Cardiac fibroblast (primary cell): Measurements from ENCODE around the gene KRTAP4-12.
"Not testable (repeated sequence)": the region's sequence is repeated elsewhere in the genome, so short reads cannot be mapped to it uniquely, and the experiment has no call there.

Experiments
- DNase-seq, 2 donors: peaks; one replicate each; pipeline versions ENCODE4 v3.0.0 to v3.0.0-alpha.2; 2010; ENCODE audit warnings: low read depth in 2 of 2
- H3K4me3 ChIP-seq, 2 donors: replicated peaks in 1 of 2; 1 replicate in 1 of 2; 2 replicates in 1 of 2; pipeline ENCODE4 v1.5.1; 2011; ENCODE audit warnings: low read depth in 2 of 2, low read length in 2 of 2, mild to moderate bottlenecking in 2 of 2, moderate library complexity in 1 of 2
- CTCF ChIP-seq: IDR thresholded peaks from one replicate; pipeline ENCODE4 v1.5.1; 2011; ENCODE audit warnings: low read depth, mild to moderate bottlenecking, low read length, inconsistent platforms

Gene KRTAP4-12

DNA sequence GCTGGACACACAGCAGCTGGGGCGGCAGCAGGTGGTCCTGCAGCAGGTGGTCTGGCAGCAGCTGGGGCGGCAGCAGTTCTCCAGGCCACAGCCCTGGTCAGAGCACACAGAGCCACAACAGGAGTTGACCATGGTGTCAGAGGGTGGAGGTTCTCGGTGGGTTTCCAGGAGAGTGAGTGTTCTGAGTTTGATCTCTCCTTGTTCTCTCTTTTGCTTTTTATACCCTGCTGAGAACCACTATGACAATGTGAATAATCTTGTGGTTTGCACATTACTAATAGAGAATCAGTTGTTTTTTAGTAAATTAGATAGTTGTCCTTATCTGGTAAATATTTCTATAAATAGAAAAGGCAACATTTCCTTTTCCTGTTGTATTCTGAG is at the start of gene KRTAP4-12:
Gene KRTAP4-12 (minus strand): TSS at position 192 of the 381 bp plus-strand sequence. CDS start 60 bp downstream, at position 132.
- not testable (repeated sequence) for DNase-seq

DNA sequence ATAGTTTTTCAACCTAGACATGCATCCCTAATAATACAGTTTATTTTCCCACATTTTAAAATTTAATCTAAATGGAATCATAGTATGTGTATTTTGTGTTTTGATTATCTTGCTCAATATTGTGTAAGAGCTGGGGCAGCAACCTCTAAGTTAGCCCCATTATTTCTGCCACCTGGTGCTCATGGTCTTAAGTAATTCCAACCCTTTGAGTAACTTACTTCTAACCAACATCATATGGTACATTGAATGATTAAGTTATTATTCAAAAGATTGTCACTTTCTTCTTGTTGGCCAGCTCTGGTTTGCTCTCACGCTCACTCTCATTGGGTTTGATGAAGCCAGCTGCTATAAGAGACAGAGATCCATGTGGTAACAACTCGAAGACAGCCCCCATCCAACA is 47.9 kb upstream of the KRTAP4-12 start:
- no peak for TF ChIP-seq CTCF
- DNase-seq: peak in 1 of 2 donors; percentile 13
- H3K4me3 ChIP-seq: no peak overlapping the region

More for the DNA sequence above, at the start of gene KRTAP4-12:
- H3K4me3 ChIP-seq: not testable (repeated sequence)

- TF ChIP-seq CTCF: no peak
- H3K4me3 ChIP-seq: no peak within 1 kb of the TSS
- DNase-seq: no peak
Observed at GRCh38 chr17:41168121-41168520, 44.1 kb upstream of the KRTAP4-12 start, which contains the start of gene KRTAP4-3. Gene KRTAP4-3, minus strand, starts transcription at chr17:41168221. Its CDS starts 49 bp downstream, at chr17:41168172.

- no peak for TF ChIP-seq CTCF
- no peak for DNase-seq
- no peak overlapping the region for H3K4me3 ChIP-seq
Observed at GRCh38 chr17:41167561-41167960, 43.6 kb upstream of the KRTAP4-12 start.

DNA sequence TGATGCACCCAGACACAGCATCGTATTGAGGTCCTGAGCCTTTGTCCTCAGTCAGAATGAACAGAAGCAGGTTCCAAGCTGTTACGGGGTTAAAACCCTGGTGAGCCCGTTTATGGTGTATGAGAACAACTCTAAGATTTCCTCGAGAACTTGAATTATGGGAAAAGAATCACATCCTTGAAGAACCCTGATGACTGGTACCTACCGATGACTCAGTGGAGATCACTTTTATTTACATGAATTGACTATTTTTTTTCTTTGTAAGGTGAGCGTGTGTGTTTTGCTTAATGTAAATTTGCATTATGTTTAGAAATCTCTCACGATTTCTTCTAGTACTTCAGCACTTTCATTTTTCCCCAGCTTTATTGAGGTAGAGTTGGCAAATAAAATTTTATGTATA is 39.8 kb upstream of the KRTAP4-12 start:
- no peak overlapping the region for H3K4me3 ChIP-seq
- TF ChIP-seq CTCF: no peak
- DNase-seq: no peak

DNA sequence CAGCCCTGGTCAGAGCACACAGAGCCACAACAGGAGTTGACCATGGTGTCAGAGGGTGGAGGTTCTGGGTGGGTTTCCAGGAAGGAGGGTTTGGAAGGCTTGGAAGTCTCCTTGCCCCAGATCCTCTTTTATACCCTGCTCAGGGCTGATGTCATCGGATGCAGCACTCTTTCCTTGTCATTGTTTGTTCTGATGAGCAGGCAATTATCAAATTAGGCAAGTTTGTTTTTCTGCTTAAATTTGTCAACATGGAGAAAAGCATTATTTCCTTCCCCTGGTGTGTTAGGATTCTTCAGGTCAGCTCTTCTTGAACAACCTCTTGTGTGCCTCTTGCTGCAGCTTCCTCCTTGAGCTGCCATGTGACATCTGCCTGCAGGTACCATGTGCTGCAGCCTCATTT is 36.7 kb upstream of the KRTAP4-12 start, which contains the start of gene KRTAP4-4:
Gene KRTAP4-4 (minus strand): TSS at position 101 of the 400 bp plus-strand sequence. CDS start 57 bp downstream, at position 44.
- no peak for DNase-seq
- H3K4me3 ChIP-seq: no peak within 1 kb of the TSS
- TF ChIP-seq CTCF: no peak

- not testable (repeated sequence) for H3K4me3 ChIP-seq, DNase-seq
Observed at GRCh38 chr17:41160190-41160589, 36.2 kb upstream of the KRTAP4-12 start.

DNA sequence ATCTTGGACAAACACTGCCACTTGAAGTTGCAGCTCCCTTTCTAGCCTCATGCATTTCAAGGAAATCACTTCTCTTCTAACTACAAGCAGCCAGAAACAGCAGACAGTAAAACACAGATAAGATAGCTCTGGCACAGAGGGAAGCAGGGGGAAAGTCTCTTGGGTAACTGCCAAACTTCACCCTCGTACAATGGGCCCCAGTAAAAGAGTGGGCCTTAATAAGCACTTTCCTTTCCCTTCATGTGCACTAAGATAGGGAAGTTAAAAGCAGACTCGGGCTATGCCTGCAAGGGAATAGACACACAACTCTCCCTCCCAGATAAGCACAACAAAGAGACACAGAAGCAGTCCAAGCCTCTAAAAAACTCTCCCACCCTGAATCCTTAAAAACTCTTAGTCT is 29.9 kb upstream of the KRTAP4-12 start:
- no peak overlapping the region for H3K4me3 ChIP-seq
- DNase-seq: no peak
- no peak for TF ChIP-seq CTCF
